OCI-LY7 (cell line): ENCODE data around the gene HSPA4L. TPM values are rescaled to one million over a fixed set of nuclear protein-coding genes. Genes with fewer than 3 reads are reported as not detected.

Experiments used
- Bru-seq: library from RNA; stranded (reverse); fragments of 400-500 nt; gene quantifications from one replicate; lab custom pipeline; 2021; lab: Mats Ljungman, UMichigan
- BruChase-seq, 2 experiments: library from RNA; stranded (reverse); fragments of 400-500 nt; gene quantifications; one replicate each; lab custom pipeline; 2021; lab: Mats Ljungman, UMichigan
- BruUV-seq: library from RNA; stranded (reverse); fragments of 400-500 nt; replicated peaks from 2 replicates; lab custom pipeline; 2021; lab: Mats Ljungman, UMichigan
- CTCF ChIA-PET: fragments of 300-600 bp; sonication (Branson Sonifier 250); formaldehyde crosslinking; loops from one replicate; lab custom pipeline; 2022; ENCODE audit warnings: antibody characterized with exemption; ENCODE audit not compliant: unreplicated experiment; lab: Charles Lee
- POLR2A ChIA-PET: fragments of 300-600 bp; sonication (Branson Sonifier 250); formaldehyde crosslinking; loops from one replicate; lab custom pipeline; 2022; ENCODE audit warnings: antibody characterized with exemption; lab: Charles Lee
- DNase-seq: peaks from one replicate; pipeline ENCODE4 v3.0.0-alpha.2; 2015; ENCODE audit warnings: low spot score
- H2AFZ ChIP-seq: fragments of 200-600 bp; sonication (generic), shearing (Covaris generic); 2 replicates; pipeline ENCODE4 v1.6.1; 2014; ENCODE audit warnings: mild to moderate bottlenecking, antibody characterized with exemption, low read length, moderate library complexity
- H3K27ac ChIP-seq: fragments of 200-600 bp; sonication (generic); 2 replicates; pipeline ENCODE4 v1.5.1; 2014; ENCODE audit warnings: mixed run types, low read depth, mild to moderate bottlenecking, moderate library complexity, low read length, inconsistent platforms; ENCODE audit not compliant: poor library complexity, severe bottlenecking
- H3K36me3 ChIP-seq: fragments of 200-600 bp; sonication (generic); 2 replicates; pipeline ENCODE4 v1.6.1; 2014; ENCODE audit warnings: mild to moderate bottlenecking, antibody characterized with exemption, low read length, moderate library complexity, mixed read lengths; ENCODE audit not compliant: insufficient read depth
- H3K4me1 ChIP-seq: fragments of 200-600 bp; sonication (generic); 2 replicates; pipeline ENCODE4 v1.5.1; 2014; ENCODE audit warnings: mild to moderate bottlenecking, low read length; ENCODE audit not compliant: insufficient read depth, poor library complexity, severe bottlenecking
- H3K4me2 ChIP-seq: fragments of 200-600 bp; sonication (generic); 2 replicates; pipeline ENCODE4 v1.6.1; 2014; ENCODE audit warnings: mild to moderate bottlenecking, low read length
- H3K4me3 ChIP-seq: fragments of 200-600 bp; sonication (generic); 2 replicates; pipeline ENCODE4 v1.5.1; 2014; ENCODE audit warnings: mild to moderate bottlenecking, low read depth, low read length; ENCODE audit not compliant: poor library complexity, severe bottlenecking
- H3K79me2 ChIP-seq: fragments of 200-600 bp; sonication (generic); 2 replicates; pipeline ENCODE4 v1.6.1; 2016; ENCODE audit warnings: low read depth, mild to moderate bottlenecking, low read length, moderate library complexity, mixed read lengths; ENCODE audit not compliant: insufficient read depth
- H3K9me2 ChIP-seq: fragments of 200-600 bp; sonication (generic); 2 replicates; pipeline ENCODE4 v1.6.1; 2016; ENCODE audit warnings: mild to moderate bottlenecking, low read length, mixed read lengths; ENCODE audit not compliant: insufficient read depth
- H3K9me3 ChIP-seq: fragments of 200-600 bp; sonication (generic); 2 replicates; pipeline ENCODE4 v1.6.1; 2014; ENCODE audit warnings: mild to moderate bottlenecking, mixed run types, low read length, mixed read lengths
- H4K20me1 ChIP-seq: fragments of 200-600 bp; sonication (generic); 2 replicates; pipeline ENCODE4 v1.6.1; 2014; ENCODE audit warnings: mild to moderate bottlenecking, antibody characterized with exemption, low read length, moderate library complexity, mixed read lengths; ENCODE audit not compliant: insufficient read depth
- EZH2phosphoT487 ChIP-seq: fragments of 200-600 bp; sonication (generic); IDR thresholded peaks from 2 replicates; pipeline ENCODE4 v1.6.1; 2018; ENCODE audit warnings: low read depth, borderline replicate concordance, mild to moderate bottlenecking, mixed run types, antibody characterized with exemption, low read length, moderate library complexity, mixed read lengths
- intact Hi-C: fragments of 100-400 bp; cut with micrococcal nuclease; formaldehyde crosslinking; loops from one replicate; pipeline ENCODE4 v1.10.0; 2022; ENCODE audit not compliant: unreplicated experiment
- long read RNA-seq: library from polyadenylated mRNA; stranded (forward); transcript quantifications from one replicate; pipeline ENCODE4 v2.0.0, GENCODE V29; 2022
- total RNA-seq, 2 experiments: library from RNA; depleted of rRNA in 1 of 2; stranded (reverse); fragments of >200 nt in 1 of 2; shearing (Covaris generic) in 1 of 2; gene quantifications; 2 replicates each; pipeline ENCODE4 v1.2.3, GENCODE V29; 2014 to 2022
- TF ChIP-seq, protein P1 (sequence below): fragments of 200-600 bp; sonication (generic); conservative IDR thresholded peaks from 2 replicates; pipeline ENCODE4 v1.5.1; 2014; ENCODE audit warnings: mild to moderate bottlenecking, antibody characterized with exemption, low read length, moderate library complexity, mixed read lengths

HSPA4L gene
- total RNA-seq (2014; rRNA removed; shearing (Covaris generic)), result not detected in 2 replicates
- total RNA-seq (2022), result not detected in 2 replicates
- percentile 8 among the genes with signal in this experiment for Bru-seq, nascent RNA
- BruChase-seq, experiment 1, labeled RNA remaining after a 6-hour chase, result percentile 6 among the genes with signal in this experiment
- percentile 13 among the genes with signal in this experiment for BruChase-seq, experiment 2, labeled RNA remaining after a 2-hour chase
- long read RNA-seq, result 0 reads

GRCh38 chr4:127782275-127783025, at the start of gene HSPA4L:
Gene HSPA4L, plus strand, starts transcription at chr4:127782322. Its CDS starts 229 bp downstream, at chr4:127782551.
- intact Hi-C loops, result no loop called here
- CTCF ChIA-PET, result interaction anchor here (0.6 kb wide), 2 partner anchors 19 to 20 kb away, joined by 3 to 9 read pairs; no protein-coding TSS in a partner anchor

GRCh38 chr4:127732623-127733328, 49.3 kb upstream of the HSPA4L start:
- ChIA-PET CTCF (no interaction called here), POLR2A (interaction anchor here (0.5 kb wide), 1 partner anchor 323 kb away, joined by 3 read pairs; no protein-coding TSS in a partner anchor)
- no peaks in the 10 kb centered on the region for H3K79me2 ChIP-seq
- no peaks in the 10 kb centered on the region for H3K9me2 ChIP-seq
- intact Hi-C loops, result loop anchor here (1.0 kb wide), 1 partner anchor 127 kb away; no protein-coding TSS in a partner anchor
- no peak for TF ChIP-seq EZH2phosphoT487
- TF ChIP-seq, protein P1, sequence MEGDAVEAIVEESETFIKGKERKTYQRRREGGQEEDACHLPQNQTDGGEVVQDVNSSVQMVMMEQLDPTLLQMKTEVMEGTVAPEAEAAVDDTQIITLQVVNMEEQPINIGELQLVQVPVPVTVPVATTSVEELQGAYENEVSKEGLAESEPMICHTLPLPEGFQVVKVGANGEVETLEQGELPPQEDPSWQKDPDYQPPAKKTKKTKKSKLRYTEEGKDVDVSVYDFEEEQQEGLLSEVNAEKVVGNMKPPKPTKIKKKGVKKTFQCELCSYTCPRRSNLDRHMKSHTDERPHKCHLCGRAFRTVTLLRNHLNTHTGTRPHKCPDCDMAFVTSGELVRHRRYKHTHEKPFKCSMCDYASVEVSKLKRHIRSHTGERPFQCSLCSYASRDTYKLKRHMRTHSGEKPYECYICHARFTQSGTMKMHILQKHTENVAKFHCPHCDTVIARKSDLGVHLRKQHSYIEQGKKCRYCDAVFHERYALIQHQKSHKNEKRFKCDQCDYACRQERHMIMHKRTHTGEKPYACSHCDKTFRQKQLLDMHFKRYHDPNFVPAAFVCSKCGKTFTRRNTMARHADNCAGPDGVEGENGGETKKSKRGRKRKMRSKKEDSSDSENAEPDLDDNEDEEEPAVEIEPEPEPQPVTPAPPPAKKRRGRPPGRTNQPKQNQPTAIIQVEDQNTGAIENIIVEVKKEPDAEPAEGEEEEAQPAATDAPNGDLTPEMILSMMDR, result peak; percentile 81
- H3K9me3 ChIP-seq, result no peaks in the 10 kb centered on the region
- H3K36me3 ChIP-seq, result no peaks in the 10 kb centered on the region
- H2AFZ ChIP-seq, result no peak overlapping the region
- no peak overlapping the region for H3K4me3 ChIP-seq
- no peak overlapping the region for H3K4me2 ChIP-seq
- no peak overlapping the region for H3K27ac ChIP-seq
- BruUV-seq, result no TSS peak
- H4K20me1 ChIP-seq, result no peaks in the 10 kb centered on the region
- DNase-seq, result peak; percentile 35
- H3K4me1 ChIP-seq, result no peaks in the 10 kb centered on the region

More at GRCh38 chr4:127782275-127783025, at the start of gene HSPA4L:
- Histone ChIP-seq H3K4me3 (no peak within 1 kb of the TSS), H4K20me1 (no peaks in the 10 kb centered on the region), H3K4me1 (peaks cover 5% of the 10 kb centered on the region), H3K9me3 (no peaks in the 10 kb centered on the region), H3K4me2 (peak within 1 kb of the TSS; percentile 55), H3K79me2 (no peaks in the 10 kb centered on the region), H2AFZ (no peak within 1 kb of the TSS), H3K9me2 (no peaks in the 10 kb centered on the region), H3K27ac (no peak within 1 kb of the TSS), H3K36me3 (no peaks in the 10 kb centered on the region)
- no TSS peak for BruUV-seq
- POLR2A ChIA-PET, result interaction anchor here (0.7 kb wide), 1 partner anchor 1705 kb away, joined by 3 read pairs; no protein-coding TSS in a partner anchor
- no peak for TF ChIP-seq EZH2phosphoT487
- TF ChIP-seq, protein P1, result no peak
- peak; percentile 15 for DNase-seq
